Measurements from ENCODE around the gene RTN4RL1. TPM values are rescaled to one million over a fixed set of nuclear protein-coding genes. Genes with fewer than 3 reads are reported as not detected.

The RTN4RL1 gene
- total and polyA plus RNA-seq, 2 of the 13 experiments (the other 11 are each of a cell fraction or from before 2014, with no cell fraction given): 0.01 TPM; not detected in 1

GRCh38 chr17:2041561-2042389 is 16.6 kb upstream of the RTN4RL1 start, which contains the start of gene OVCA2 (continued):
- no peak for TF ChIP-seq ZNF281 (CRISPR knock-in tag; IDR thresholded peaks at IDR 0.05; ENCODE audit: borderline replicate concordance)
- TF ChIP-seq ZMYM3 (CRISPR knock-in tag; IDR thresholded peaks at IDR 0.05): no peak
- TF ChIP-seq ZNF589 (CRISPR knock-in tag; conservative IDR thresholded peaks at IDR 0.05): peak; percentile 78
- no peak for TF ChIP-seq SATB2 (CRISPR knock-in tag; IDR thresholded peaks at IDR 0.05)
- peak; percentile 29 for TF ChIP-seq ZNF883 (CRISPR knock-in tag; IDR thresholded peaks at IDR 0.05; ENCODE audit: not compliant biosample characterization)
- TF ChIP-seq IRF1 (CRISPR knock-in tag; IDR thresholded peaks at IDR 0.05; ENCODE audit: low read depth): no peak
- no peak for TF ChIP-seq SMAD9 (CRISPR knock-in tag; IDR thresholded peaks at IDR 0.05)
- peak; percentile 87; the same call in 1 of the 2 replicates for TF ChIP-seq SP5 (CRISPR knock-in tag; IDR thresholded peaks at IDR 0.05; ENCODE audit: borderline replicate concordance, low read depth)
- no peak for TF ChIP-seq ZNF800 (CRISPR knock-in tag; IDR thresholded peaks at IDR 0.05)
- TF ChIP-seq TRAFD1 (CRISPR knock-in tag; IDR thresholded peaks at IDR 0.05; ENCODE audit: borderline replicate concordance): no peak
- TF ChIP-seq PRMT3 (CRISPR knock-in tag; IDR thresholded peaks at IDR 0.05; ENCODE audit: borderline replicate concordance, low read depth): no peak
- TF ChIP-seq XBP1 (CRISPR knock-in tag; IDR thresholded peaks at IDR 0.05): no peak
- no peak for TF ChIP-seq FOXJ3 (CRISPR knock-in tag; IDR thresholded peaks at IDR 0.05; ENCODE audit: borderline replicate concordance)
- peak; percentile 41; the same call in 1 of the 2 replicates for TF ChIP-seq THRA (CRISPR knock-in tag; IDR thresholded peaks at IDR 0.05; ENCODE audit: borderline replicate concordance)
- 0 out of 2 replicates have a peak, but pooled peaks have one; percentile 40 for TF ChIP-seq EED (CRISPR knock-in tag; IDR thresholded peaks at IDR 0.05)
- 0 out of 2 replicates have a peak, but pooled peaks have one; percentile 49 for TF ChIP-seq ZNF337 (CRISPR knock-in tag; IDR thresholded peaks at IDR 0.05; ENCODE audit: borderline replicate concordance, low read depth)
- TF ChIP-seq FLYWCH1 (CRISPR knock-in tag; IDR thresholded peaks at IDR 0.05): no peak

All from HepG2 (cell line).